SK-MEL-5 (cell line): ENCODE data around the gene SLC2A2. TPM values are rescaled to one million over a fixed set of nuclear protein-coding genes. Genes with fewer than 3 reads are reported as not detected.
"Not testable (repeated sequence)": the region's sequence is repeated elsewhere in the genome, so short reads cannot be mapped to it uniquely, and the experiment has no call there.

ENCODE experiments used
- DNase-seq: peaks from one replicate; pipeline ENCODE4 v3.0.0-alpha.2; 2016; ENCODE audit warnings: low read depth, low spot score
- in situ Hi-C: cut with HindIII; loops from 2 replicates; pipeline ENCODE4 v1.10.0; 2016; ENCODE audit warnings: low sequenced_read_pairs, high pct_unique_total_duplicates, low pct_unique_long_range_greater_than_20kb
- total RNA-seq: library from RNA; depleted of rRNA; stranded (reverse); fragments of >200 nt; shearing (Covaris generic); gene quantifications from 2 replicates; pipeline ENCODE4 v1.2.3, GENCODE V29; 2014

Gene SLC2A2
- total RNA-seq, 1 experiment from 2014 or later: not detected

DNA sequence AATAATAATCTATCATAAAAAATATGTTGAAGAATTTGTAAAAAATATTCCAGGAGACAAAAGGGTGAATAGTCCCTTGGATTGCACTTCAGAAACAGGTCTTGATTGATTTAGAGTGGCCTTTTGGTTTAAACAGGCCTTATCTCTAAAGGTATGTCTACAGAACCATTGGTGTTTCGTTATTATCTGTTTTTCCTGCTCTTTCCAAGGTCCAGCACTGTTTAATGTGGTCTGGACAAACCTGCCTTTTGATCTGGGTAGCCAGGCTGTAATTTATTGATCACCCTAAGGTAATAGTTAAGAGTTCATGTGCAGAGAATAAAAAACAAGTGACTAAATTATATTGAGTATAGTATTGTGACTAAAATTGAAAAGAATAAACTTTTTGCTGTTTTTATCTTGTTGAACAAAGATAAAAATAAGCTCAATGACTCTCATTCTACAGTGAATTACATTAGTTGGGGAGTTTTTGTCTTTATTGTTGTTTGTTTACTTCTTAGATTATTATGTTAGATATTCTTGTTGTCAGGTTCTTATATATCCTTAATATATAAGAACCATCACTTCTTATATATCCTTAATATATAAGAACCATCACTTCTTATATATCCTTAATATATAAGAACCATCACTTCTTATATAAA, 25.1 kb downstream of the SLC2A2 start:
- no peak for DNase-seq
- in situ Hi-C loops: no loop called here

DNA sequence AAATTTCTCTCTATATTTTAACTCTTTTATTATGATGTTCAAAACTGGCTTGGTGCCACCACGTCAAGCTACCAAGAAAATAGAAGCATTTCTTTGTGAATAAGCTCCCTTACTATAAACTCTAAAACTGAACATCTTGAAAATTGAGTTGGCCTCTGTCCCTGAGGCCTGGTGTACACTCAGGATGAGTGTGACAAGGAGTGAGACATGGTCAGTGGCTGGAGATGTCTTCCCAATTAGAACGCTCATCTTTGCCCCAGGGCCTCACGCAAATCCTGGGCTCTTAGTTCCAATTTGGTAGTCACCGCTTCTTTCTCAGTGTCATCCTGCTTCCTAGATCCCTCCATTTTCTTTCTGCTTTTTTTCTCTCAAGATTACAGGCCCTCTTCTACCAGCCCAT, 26.2 kb downstream of the SLC2A2 start:
- DNase-seq: no peak
- in situ Hi-C loops: no loop called here

DNA sequence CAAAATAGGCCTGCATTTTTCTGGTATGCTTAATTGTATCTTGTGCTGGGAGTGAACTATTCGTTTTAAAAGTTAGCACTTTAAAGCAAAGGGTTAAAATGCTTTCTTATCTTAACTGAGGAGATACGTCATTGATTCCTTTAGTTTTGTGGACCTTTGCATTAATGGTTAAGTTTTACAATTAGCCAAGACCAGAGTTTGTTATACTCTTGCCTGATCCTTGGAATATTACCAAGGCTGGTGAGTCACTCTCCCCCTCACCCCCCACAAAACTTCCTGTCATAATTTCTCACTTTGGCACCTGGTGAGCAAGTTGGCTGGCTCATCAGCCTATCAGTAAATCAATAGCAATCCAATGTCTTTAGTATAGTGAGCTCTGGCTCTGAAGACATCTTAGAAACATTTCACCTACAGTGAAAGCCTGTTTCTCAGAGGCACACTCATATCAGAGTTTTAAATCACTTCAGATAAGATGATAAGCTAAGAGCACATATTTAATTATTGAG, 26.7 kb downstream of the SLC2A2 start:
- in situ Hi-C loops: no loop called here
- no peak for DNase-seq

DNA sequence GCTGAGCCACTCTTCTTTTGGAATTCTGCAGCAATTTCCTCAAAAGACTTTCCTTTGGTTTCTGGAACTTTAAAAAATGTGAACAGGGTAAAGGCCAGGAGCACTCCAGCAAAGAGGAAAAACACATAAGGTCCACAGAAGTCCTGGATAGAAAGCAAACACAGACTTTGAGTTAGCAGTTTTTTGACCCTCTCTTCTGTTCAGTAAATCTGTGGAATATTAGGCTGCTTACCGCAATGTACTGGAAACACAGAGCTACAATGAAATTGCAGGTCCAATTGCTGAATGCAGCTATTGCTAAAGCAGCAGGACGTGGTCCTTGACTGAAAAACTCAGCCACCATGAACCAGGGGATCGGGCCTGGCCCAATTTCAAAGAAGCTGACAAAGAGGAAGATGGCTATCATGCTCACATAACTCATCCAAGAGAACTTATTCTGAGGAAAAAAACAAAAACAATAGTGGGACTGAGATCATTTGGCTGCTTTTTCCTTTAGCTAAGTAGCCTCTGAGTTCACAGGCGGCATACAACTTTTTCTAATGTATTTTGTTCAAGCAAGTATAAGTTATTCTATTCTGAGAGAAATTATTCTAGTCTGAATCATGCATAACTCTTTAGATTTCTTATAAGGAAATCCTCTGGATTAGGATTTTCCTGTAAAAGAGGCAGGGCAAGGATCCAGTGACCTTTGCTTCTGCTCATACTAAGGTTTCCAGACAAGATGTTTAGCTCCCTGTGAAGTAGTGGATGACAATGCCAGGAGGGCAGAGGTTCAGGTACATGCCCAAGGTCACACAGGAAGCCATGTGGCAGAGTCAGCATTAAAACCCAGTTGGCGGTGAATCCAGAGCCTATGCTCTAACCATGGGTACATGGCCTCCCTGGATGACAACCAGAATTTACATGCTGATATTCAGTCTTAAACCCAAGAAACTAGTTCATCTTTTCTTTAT, 28.3 kb downstream of the SLC2A2 start:
- no peak for DNase-seq
- in situ Hi-C loops: no loop called here

GRCh38 chr3:170992854-170993253, 33.7 kb downstream of the SLC2A2 start:
- DNase-seq: no peak
- in situ Hi-C loops: no loop called here

GRCh38 chr3:170991664-170992063, 34.9 kb downstream of the SLC2A2 start:
- in situ Hi-C loops: no loop called here
- DNase-seq: no peak

GRCh38 chr3:170989100-170989648, 37.3 kb downstream of the SLC2A2 start:
- in situ Hi-C loops: no loop called here
- DNase-seq: no peak

DNA sequence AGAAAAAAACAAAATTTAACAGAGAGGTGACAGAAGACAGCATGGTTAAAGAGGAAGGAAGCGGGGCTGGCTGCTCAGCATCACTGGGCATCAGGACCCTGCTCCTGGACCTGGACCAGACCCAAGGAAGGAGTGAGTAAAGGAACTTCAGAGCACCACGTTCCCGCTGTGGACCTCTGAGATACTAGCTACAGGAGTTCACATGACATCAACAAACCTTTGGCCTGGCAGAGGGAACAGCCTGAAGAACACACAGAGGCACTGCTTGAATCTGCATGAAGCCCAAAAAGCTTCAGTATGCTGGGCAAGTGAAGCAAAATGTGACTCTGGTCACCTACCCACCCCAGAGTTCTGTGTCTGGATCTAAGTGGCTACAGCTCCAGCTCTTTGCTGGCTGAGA, 38.1 kb downstream of the SLC2A2 start:
- no peak for DNase-seq
- in situ Hi-C loops: no loop called here

- in situ Hi-C loops: no loop called here
- no peak for DNase-seq
Observed at GRCh38 chr3:170985304-170985703, 41.2 kb downstream of the SLC2A2 start.

GRCh38 chr3:170982733-170983132, 43.8 kb downstream of the SLC2A2 start:
- in situ Hi-C loops: no loop called here
- no peak for DNase-seq

DNA sequence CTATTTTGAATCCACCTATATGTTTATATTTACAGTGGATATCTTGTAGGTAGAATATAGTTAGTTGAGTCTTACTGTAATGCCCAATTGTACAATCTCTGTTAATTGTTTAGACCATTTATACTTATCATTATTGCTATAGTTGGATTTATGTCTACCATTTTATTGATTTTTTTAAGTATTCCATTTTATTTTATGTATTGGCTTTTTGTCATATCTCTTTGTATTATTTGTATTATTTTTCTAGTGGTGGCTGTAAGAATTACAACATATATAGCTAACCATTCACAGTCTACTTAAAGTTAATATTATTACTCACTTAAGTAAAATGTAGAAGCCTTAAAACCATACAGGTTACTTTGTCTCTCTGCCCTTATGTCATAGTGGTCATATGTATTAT, 46.1 kb downstream of the SLC2A2 start:
- no peak for DNase-seq
- in situ Hi-C loops: no loop called here

- peak; percentile 37 for DNase-seq
- in situ Hi-C loops: no loop called here
Observed at GRCh38 chr3:170977949-170978745, 48.4 kb downstream of the SLC2A2 start.

DNA sequence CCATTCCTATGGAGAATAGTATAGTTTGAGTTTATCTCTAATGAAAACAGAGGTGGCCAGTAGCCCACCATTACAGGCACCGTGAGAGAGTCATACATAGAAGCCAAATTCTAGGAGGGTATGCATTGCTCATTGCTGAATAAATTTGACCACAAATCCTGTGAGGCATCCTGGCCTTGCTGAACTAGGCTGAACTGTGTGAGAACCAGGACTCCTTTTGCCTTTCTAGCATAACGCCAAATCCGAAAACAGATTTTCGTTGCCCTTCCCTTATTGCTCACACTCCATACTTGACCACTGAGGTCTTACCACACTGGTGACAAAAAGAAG, 50.4 kb downstream of the SLC2A2 start:
- no peak for DNase-seq
- in situ Hi-C loops: no loop called here

DNA sequence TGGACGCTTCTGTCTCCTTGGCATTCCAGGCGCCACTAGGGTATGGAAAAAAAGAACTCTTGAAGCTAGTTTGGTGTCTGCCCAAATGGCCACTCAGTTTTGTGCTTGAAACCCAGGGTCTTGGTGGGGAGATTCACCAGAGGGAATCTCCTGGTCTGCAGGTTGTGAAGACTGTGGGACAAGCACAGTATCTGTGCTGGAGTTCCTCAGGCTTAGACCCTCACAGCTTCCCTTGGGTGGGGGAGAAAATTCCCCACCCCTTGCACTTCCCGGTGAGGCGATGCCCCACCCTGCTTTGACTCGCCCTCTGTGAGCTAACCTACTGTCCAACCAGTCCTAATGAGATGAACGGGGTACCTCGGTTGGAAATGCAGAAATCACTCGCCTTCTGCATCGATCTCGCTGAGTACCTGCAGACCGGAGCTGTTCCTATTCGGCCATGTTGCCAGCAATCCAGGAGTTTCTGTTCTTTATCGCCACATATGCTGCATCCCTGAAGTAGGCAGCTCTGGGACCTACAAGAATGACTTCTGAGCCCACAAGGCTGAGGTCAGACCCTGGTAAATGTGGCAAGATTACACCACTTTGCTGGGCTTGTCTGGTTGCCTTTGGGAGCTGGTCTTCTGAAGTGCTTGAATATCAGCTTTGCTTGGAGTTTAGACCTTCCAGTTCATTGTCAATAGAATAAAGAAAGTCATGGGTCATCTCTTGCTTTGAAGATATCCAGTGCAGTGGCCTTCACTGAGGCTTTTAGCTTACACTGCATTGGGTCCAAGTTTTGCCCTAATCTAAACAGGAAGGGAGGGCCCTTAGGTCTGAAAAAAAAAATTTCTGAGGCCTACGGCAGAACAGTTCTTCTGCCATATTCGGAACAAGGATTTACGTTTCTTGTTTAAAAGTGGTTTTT, 51.0 kb downstream of the SLC2A2 start:
- DNase-seq: no peak
- in situ Hi-C loops: no loop called here

- in situ Hi-C loops: loop anchor here (25.0 kb wide), 1 partner anchor 187 kb away; no protein-coding TSS in a partner anchor
- no peak for DNase-seq
Observed at GRCh38 chr3:170974872-170975271, 51.6 kb downstream of the SLC2A2 start.

DNA sequence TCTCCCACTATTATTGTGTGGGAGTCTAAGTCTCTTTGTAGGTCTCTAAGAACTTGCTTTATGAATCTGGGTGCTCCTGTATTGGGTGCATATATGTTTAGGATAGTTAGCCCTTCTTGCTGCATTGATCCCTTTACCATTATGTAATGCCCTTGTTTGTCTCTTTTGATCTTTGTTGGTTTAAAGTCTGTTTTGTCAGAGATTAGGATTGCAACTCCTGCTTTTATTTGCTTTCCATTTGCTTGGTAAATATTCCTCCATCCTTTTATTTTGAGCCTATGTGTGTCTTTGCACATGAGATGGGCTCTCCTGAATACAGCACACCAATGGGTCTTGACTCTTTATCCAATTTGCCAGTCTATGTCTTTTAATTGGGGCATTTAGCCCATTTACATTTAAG, 53.6 kb downstream of the SLC2A2 start:
- not testable (repeated sequence) for DNase-seq
- in situ Hi-C loops: loop anchor here (25.0 kb wide), 1 partner anchor 189 kb away; no protein-coding TSS in a partner anchor

DNA sequence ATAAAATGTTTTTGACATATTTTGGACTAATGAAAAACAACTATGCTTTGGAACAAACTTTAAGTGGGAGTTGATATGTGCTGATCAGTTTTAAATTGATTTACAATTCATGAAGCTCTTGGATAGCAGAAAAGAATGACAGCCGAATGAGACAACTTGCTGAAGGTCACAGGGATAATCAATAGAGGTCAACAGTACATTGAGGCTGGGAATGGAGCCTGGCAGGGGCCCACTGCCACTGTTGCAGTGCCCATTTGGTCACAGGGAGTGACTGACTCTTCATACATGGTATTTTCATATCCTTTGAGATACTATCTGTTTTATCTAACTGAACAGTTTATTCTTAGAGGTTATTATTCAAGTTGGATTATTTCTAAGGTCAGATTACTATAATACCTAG, 59.4 kb downstream of the SLC2A2 start:
- DNase-seq: no peak
- in situ Hi-C loops: loop anchor here (25.0 kb wide), 1 partner anchor 195 kb away; no protein-coding TSS in a partner anchor
